Measurements from ENCODE around the gene A1BG.

DNA sequence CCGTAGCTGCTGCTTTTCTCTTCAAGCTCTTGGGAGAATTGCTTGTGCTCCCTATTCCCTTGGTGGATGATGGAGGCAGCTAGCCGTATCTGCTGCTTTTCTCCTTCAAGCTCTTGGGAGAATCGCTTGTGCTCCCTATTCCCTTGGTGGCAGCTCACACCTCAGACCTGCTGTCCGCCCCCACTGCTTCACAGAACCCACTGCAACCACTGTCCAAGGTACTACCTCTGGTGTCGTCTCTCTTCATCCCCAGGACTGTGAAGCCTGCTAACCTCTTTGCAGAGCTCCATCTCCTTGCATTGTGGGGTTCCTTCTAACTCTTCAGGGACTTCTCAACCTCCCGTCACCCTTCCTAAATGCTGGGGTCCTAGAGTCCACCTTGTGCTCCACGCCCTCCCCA is 52.7 kb downstream of the A1BG start:
- no peak for TF ChIP-seq POLR2A (IDR thresholded peaks at IDR 0.05)
- TF ChIP-seq, protein P1, sequence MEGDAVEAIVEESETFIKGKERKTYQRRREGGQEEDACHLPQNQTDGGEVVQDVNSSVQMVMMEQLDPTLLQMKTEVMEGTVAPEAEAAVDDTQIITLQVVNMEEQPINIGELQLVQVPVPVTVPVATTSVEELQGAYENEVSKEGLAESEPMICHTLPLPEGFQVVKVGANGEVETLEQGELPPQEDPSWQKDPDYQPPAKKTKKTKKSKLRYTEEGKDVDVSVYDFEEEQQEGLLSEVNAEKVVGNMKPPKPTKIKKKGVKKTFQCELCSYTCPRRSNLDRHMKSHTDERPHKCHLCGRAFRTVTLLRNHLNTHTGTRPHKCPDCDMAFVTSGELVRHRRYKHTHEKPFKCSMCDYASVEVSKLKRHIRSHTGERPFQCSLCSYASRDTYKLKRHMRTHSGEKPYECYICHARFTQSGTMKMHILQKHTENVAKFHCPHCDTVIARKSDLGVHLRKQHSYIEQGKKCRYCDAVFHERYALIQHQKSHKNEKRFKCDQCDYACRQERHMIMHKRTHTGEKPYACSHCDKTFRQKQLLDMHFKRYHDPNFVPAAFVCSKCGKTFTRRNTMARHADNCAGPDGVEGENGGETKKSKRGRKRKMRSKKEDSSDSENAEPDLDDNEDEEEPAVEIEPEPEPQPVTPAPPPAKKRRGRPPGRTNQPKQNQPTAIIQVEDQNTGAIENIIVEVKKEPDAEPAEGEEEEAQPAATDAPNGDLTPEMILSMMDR (IDR thresholded peaks at IDR 0.05): no peak
- TF ChIP-seq POLR2AphosphoS5 (IDR thresholded peaks at IDR 0.05; ENCODE audit: insufficient read depth in 1 of 2, low read depth in 1 of 2): no peak
